DND-41 (cell line): Measurements from ENCODE around the gene KMT2B.

Experiments
- ATAC-seq: fragments of 200-7000 bp; cut with Tn5 transposase; 3 replicates; pipeline ENCODE4 v1.9.1; 2021; ENCODE audit warnings: low read depth; ENCODE audit not compliant: insufficient read depth
- DNase-seq: peaks from one replicate; pipeline ENCODE4 v3.0.0-alpha.2; 2020
- H2AFZ ChIP-seq: 2 replicates; pipeline ENCODE4 v1.6.0; 2012; ENCODE audit warnings: low read depth, low read length
- H3K27ac ChIP-seq: 2 replicates; pipeline ENCODE4 v1.5.1; 2012; ENCODE audit warnings: low read length, inconsistent platforms
- H3K27me3 ChIP-seq: fragments of 200-600 bp; sonication (generic); 2 replicates; pipeline ENCODE4 v1.6.0; 2012; ENCODE audit warnings: low read length, mild to moderate bottlenecking, inconsistent platforms; ENCODE audit not compliant: insufficient read depth, poor library complexity
- H3K36me3 ChIP-seq: 2 replicates; pipeline ENCODE4 v1.5.1; 2012; ENCODE audit warnings: low read length, inconsistent platforms; ENCODE audit not compliant: insufficient read depth
- H3K4me1 ChIP-seq: 2 replicates; pipeline ENCODE4 v1.5.1; 2012; ENCODE audit warnings: mild to moderate bottlenecking, low read length; ENCODE audit not compliant: insufficient read depth
- H3K4me2 ChIP-seq: 2 replicates; pipeline ENCODE4 v1.6.0; 2012; ENCODE audit warnings: mild to moderate bottlenecking, moderate library complexity, low read length, inconsistent platforms; ENCODE audit not compliant: insufficient read depth
- H3K4me3 ChIP-seq, 2 experiments: fragments of 200-600 bp in 1 of 2; shearing (Covaris generic) in 1 of 2; 2 replicates each; pipeline ENCODE4 v1.5.1; 2012 to 2016; ENCODE audit warnings: inconsistent platforms in 2 of 2, low read length in 2 of 2, mild to moderate bottlenecking in 2 of 2, low read depth in 1 of 2, moderate library complexity in 1 of 2
- H3K79me2 ChIP-seq: 2 replicates; pipeline ENCODE4 v1.6.0; 2012; ENCODE audit warnings: low read length, inconsistent platforms; ENCODE audit not compliant: insufficient read depth
- H3K9ac ChIP-seq: 2 replicates; pipeline ENCODE4 v1.6.0; 2012; ENCODE audit warnings: low read depth, mild to moderate bottlenecking, inconsistent platforms, low read length, moderate library complexity
- H3K9me3 ChIP-seq: 2 replicates; pipeline ENCODE4 v1.5.1; 2012; ENCODE audit warnings: low read length, moderate library complexity, mild to moderate bottlenecking, inconsistent platforms; ENCODE audit not compliant: insufficient read depth, severe bottlenecking
- H4K20me1 ChIP-seq: 2 replicates; pipeline ENCODE4 v1.6.0; 2012; ENCODE audit warnings: low read length; ENCODE audit not compliant: insufficient read depth
- EZH2 ChIP-seq: IDR thresholded peaks from 3 replicates; pipeline ENCODE4 v1.6.1; 2012; ENCODE audit warnings: borderline replicate concordance, low read depth, mild to moderate bottlenecking, moderate library complexity, low read length, inconsistent platforms; ENCODE audit not compliant: severe bottlenecking
- TF ChIP-seq, protein P1 (sequence below): IDR thresholded peaks from 2 replicates; pipeline ENCODE4 v1.5.1; 2012; ENCODE audit warnings: borderline replicate concordance, low read length, moderate library complexity, mild to moderate bottlenecking; ENCODE audit not compliant: poor library complexity, severe bottlenecking; ENCODE audit errors: extremely low read depth

Gene KMT2B

GRCh38 chr19:35704218-35704617 is 13.6 kb upstream of the KMT2B start, which contains the start of gene ZBTB32:
Gene ZBTB32 (plus strand): TSS chr19:35704558. CDS start chr19:35714627, 10,069 bp downstream.
- DNase-seq (no peak), ATAC-seq (no peak)
- H3K9ac ChIP-seq: no peak within 1 kb of the TSS
- peaks cover 6% of the 10 kb centered on the region for H3K27me3 ChIP-seq
- no peaks in the 10 kb centered on the region for H3K79me2 ChIP-seq
- H2AFZ ChIP-seq: no peak within 1 kb of the TSS
- H3K9me3 ChIP-seq: no peaks in the 10 kb centered on the region
- no peaks in the 10 kb centered on the region for H3K36me3 ChIP-seq
- peak within 1 kb of the TSS; percentile 78; the same call in 1 of the 2 replicates for H3K4me2 ChIP-seq
- no peak within 1 kb of the TSS for H3K4me3 ChIP-seq
- H4K20me1 ChIP-seq: no peaks in the 10 kb centered on the region
- peaks cover 18% of the 10 kb centered on the region for H3K4me1 ChIP-seq
- no peak within 1 kb of the TSS for H3K27ac ChIP-seq
- TF ChIP-seq, protein P1, sequence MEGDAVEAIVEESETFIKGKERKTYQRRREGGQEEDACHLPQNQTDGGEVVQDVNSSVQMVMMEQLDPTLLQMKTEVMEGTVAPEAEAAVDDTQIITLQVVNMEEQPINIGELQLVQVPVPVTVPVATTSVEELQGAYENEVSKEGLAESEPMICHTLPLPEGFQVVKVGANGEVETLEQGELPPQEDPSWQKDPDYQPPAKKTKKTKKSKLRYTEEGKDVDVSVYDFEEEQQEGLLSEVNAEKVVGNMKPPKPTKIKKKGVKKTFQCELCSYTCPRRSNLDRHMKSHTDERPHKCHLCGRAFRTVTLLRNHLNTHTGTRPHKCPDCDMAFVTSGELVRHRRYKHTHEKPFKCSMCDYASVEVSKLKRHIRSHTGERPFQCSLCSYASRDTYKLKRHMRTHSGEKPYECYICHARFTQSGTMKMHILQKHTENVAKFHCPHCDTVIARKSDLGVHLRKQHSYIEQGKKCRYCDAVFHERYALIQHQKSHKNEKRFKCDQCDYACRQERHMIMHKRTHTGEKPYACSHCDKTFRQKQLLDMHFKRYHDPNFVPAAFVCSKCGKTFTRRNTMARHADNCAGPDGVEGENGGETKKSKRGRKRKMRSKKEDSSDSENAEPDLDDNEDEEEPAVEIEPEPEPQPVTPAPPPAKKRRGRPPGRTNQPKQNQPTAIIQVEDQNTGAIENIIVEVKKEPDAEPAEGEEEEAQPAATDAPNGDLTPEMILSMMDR: no peak
- TF ChIP-seq EZH2: no peak

DNA sequence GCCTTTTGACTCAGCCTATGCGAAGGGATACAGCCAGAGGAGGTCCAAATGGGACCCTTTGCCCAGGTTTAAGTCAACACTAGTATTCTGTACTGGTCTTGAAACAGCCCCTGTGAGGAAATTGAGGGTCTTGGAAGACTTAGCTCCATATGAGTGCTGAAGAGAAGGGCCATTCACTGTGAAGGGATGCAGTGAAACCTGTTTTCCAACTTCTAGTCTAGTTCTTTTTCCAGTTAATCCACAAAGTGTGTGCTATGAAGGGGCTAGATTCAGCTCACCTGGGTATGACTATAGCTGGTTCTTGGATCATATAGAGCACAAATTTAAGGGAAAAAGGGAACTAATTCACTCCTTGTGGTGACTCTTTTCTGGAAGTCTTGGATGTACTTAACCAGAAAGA is 9.4 kb upstream of the KMT2B start:
- no peak for DNase-seq
- H2AFZ ChIP-seq: no peak overlapping the region
- TF ChIP-seq EZH2: no peak
- TF ChIP-seq, protein P1: no peak
- no peak overlapping the region for H3K27ac ChIP-seq
- H3K79me2 ChIP-seq: no peaks in the 10 kb centered on the region
- peaks cover 6% of the 10 kb centered on the region for H3K27me3 ChIP-seq
- no peaks in the 10 kb centered on the region for H3K9me3 ChIP-seq
- H3K9ac ChIP-seq: no peak overlapping the region
- H3K4me1 ChIP-seq: peaks cover under 1% of the 10 kb centered on the region; the same call in 1 of the 2 replicates
- ATAC-seq: no peak
- H3K4me2 ChIP-seq: no peak overlapping the region
- no peaks in the 10 kb centered on the region for H3K36me3 ChIP-seq
- no peak overlapping the region for H3K4me3 ChIP-seq
- H4K20me1 ChIP-seq: no peaks in the 10 kb centered on the region; the same call in 1 of the 2 replicates

DNA sequence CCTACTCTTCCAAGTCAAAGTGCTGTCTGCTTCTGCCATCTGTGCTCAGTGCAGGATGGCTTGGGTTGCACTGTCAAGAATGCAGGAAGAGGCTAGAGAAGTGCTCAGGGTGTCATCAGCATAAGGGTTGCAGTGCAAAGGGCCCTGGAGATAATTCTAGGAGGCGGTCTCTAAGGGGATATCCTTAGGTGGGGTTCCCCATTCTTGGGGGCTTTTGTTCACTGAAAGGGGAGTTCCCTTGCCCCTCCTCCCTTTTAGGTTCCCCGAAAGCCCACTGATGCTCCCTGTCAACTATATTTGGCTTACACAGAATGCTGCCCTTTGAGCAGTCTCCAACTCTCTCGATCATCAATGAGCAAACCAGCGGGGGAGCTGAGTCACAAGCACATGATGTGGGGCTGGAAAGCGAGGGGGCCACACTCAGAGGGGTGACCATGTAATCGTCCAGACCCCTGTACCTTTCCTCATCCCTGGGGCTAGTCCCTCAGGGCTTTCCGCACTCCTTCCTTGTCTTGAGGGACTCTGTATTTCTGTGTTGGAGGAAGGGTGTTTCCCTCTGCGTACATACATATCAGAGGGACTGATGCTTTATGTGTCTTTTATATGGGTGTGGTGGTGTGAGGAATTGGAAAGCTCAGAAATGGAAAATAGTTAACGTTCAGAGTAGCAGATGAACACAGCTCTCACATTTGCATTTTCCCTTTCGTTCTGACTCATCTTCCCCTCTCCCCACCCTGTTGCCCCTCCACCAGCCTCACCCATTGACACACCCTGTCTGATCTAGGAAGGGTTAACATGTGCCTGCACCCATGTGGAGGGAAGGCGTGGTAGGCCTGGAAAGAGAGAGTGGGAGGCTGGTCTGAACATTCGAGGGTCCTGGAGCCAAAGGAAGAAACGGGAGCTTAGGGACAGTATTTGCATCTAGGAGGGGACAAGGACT is 6.7 kb upstream of the KMT2B start:
- Histone ChIP-seq H3K9me3 (no peaks in the 10 kb centered on the region), H4K20me1 (no peaks in the 10 kb centered on the region; the same call in 1 of the 2 replicates), H3K27ac (no peak overlapping the region), H3K4me2 (no peak overlapping the region), H3K9ac (no peak overlapping the region), H3K27me3 (peaks cover 6% of the 10 kb centered on the region), H3K79me2 (peaks cover under 1% of the 10 kb centered on the region; the same call in 1 of the 2 replicates), H3K4me1 (peaks cover 5% of the 10 kb centered on the region), H3K4me3 (no peak overlapping the region), H2AFZ (no peak overlapping the region), H3K36me3 (no peaks in the 10 kb centered on the region)
- DNase-seq (no peak), ATAC-seq (no peak)
- TF ChIP-seq EZH2: no peak
- TF ChIP-seq, protein P1: no peak
